Kidney epithelial cell (primary cell): Measurements from ENCODE around the gene DIP2C. TPM values are rescaled to one million over a fixed set of nuclear protein-coding genes. Genes with fewer than 3 reads are reported as not detected.

Experiments
- DNase-seq: peaks from one replicate; pipeline ENCODE4 v3.0.0-alpha.2; 2010; ENCODE audit warnings: low read depth
- H3K27me3 ChIP-seq: 2 replicates; pipeline ENCODE4 v1.6.0; 2011; ENCODE audit warnings: low read length; ENCODE audit not compliant: control insufficient read depth, insufficient read depth
- H3K36me3 ChIP-seq: 2 replicates; pipeline ENCODE4 v1.5.1; 2011; ENCODE audit warnings: low read length; ENCODE audit not compliant: control insufficient read depth, insufficient read depth
- H3K4me3 ChIP-seq: 2 replicates; pipeline ENCODE4 v1.5.1; 2011; ENCODE audit warnings: low read depth, mild to moderate bottlenecking, control low read depth, low read length
- total RNA-seq: library from RNA; depleted of rRNA; stranded (reverse); fragments of >200 nt; gene quantifications from 2 replicates; pipeline ENCODE4 v1.2.3, GENCODE V29; 2015
- TF ChIP-seq, protein P1 (sequence below): IDR thresholded peaks from 2 replicates; pipeline ENCODE4 v1.5.1; 2011; ENCODE audit warnings: mild to moderate bottlenecking, moderate library complexity, low read length, control low read depth, inconsistent platforms; ENCODE audit not compliant: insufficient read depth, poor library complexity, severe bottlenecking

Gene DIP2C
- total RNA-seq, 1 donor from 2014 or later = 19.2 TPM

DNA sequence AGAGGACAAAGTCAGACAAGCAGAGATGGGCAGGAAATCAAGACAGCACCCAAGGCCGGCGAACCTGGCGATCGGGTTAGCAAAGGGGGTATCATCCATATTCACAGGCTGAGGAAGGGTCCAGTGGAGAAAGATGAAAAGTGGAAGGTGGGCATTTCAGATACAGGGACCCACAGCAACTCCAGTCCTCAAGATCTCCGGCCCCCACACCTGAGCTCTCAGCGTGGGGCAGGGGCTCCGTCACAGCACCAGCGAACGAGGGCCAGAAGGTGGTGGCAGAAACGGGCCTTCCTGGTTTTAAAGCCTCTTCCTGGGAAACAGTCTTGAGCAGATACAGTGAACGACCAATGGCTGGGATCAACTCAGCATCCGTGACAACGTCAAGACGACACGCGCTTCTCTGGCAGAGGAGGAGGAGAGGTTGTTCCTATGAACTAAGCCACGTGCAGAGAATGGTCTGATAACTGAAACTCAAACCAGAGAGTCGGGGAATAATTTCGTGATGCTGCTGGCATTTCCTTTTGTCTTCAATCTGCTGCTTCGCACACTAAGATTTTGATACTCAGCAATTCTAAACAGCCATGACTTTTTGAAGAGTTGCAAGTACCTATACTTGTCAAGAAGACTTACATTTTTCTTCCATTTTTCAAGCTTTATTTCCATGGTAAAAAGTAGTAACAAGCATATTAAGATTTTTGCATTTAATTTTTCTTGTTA is 334.4 kb downstream of the DIP2C start:
- no peak overlapping the region for H3K4me3 ChIP-seq
- no peaks in the 10 kb centered on the region for H3K27me3 ChIP-seq
- TF ChIP-seq, protein P1, sequence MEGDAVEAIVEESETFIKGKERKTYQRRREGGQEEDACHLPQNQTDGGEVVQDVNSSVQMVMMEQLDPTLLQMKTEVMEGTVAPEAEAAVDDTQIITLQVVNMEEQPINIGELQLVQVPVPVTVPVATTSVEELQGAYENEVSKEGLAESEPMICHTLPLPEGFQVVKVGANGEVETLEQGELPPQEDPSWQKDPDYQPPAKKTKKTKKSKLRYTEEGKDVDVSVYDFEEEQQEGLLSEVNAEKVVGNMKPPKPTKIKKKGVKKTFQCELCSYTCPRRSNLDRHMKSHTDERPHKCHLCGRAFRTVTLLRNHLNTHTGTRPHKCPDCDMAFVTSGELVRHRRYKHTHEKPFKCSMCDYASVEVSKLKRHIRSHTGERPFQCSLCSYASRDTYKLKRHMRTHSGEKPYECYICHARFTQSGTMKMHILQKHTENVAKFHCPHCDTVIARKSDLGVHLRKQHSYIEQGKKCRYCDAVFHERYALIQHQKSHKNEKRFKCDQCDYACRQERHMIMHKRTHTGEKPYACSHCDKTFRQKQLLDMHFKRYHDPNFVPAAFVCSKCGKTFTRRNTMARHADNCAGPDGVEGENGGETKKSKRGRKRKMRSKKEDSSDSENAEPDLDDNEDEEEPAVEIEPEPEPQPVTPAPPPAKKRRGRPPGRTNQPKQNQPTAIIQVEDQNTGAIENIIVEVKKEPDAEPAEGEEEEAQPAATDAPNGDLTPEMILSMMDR = no peak
- no peak for DNase-seq
- H3K36me3 ChIP-seq = peaks cover 1% of the 10 kb centered on the region

DNA sequence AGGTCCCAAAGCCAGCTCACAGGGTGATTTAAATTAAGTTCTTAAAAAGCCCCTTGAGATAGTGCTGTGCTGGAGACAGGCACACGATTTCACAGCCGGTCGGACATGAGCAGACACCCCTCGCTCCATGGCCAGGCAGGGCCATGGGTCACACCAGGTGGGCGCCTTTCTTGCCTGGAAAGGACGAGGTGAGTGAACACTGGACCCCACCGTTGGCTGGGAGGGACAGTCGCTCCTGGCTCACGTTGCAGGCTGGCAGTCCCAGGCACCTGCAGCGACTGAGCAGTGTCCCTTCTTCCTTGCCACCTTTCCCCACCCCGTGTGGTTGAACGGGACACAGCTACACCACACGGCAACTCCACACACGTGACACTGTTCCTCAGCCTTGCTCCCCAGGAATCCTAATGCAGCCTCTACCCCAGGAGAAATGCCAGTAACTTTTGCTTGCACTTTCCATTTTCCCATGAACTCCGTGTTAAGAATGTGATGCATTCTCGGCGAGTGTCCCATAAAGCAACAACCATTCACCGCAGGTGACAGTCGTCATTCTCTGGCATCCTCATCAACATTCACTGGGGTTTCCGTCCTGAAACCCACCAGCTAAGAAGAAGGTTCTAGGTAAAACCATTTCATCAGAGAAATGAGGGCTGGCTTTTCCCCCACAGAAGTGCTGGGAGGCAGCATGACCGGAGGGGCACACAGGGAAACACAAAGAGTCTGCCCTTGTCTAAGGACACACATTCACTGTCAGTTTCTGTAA is 336.8 kb downstream of the DIP2C start:
- no peaks in the 10 kb centered on the region for H3K27me3 ChIP-seq
- TF ChIP-seq, protein P1 = no peak
- H3K36me3 ChIP-seq = peaks cover 1% of the 10 kb centered on the region
- H3K4me3 ChIP-seq = no peak overlapping the region
- no peak for DNase-seq

DNA sequence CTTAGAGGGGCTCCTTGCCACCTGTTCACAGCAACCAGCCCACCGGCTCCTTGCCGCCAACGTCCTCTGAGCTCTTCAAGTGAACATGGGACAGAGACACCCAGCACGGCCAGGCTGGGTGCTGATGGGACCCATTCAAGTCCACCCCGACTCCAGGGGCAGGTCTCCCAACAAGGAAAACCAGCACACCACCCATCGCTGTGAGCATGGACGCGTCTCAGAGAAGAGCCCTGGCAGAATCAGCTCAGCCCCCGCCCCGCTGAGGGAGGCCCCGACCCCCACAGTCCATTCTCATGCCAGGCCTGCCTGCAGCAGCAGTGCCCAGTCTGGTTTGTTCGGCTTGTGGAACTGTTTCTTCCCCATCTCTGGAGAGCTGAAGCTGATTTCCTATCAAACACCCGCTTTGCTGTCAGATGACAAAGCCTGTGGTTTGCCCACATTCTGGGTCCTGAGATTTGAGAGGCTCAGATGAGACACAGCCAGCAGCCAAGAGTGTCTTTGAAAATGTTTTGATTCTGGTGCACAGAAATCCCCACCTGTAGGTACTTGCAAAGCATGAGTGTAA is 337.6 kb downstream of the DIP2C start:
- no peaks in the 10 kb centered on the region for H3K27me3 ChIP-seq
- no peak for DNase-seq
- TF ChIP-seq, protein P1 = no peak
- H3K4me3 ChIP-seq = no peak overlapping the region
- H3K36me3 ChIP-seq = peaks cover 1% of the 10 kb centered on the region

DNA sequence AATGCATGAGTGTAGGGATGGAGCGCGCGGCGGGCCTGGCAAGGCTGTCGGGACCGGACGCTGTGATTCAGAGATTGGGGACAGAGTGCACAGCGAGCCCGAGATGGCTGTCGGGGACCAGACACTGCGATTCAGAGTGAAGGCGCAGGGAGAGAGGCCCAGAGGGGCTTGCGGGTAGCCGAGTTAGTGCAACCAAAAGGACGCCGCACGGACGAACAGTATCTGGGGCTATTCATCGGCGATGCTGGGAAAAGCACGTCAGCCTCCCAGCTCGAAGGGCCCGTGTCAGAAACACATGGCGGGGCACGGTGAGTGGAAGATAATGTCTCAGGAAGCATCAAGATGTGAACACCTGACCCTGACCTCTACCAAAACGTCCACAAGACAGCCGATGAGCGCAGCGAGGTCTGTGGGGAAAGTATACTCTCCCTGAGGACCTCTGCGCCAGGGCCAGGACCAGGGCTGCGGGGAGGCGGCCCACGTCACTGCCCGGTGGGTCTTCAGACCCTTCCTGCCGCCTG is 338.4 kb downstream of the DIP2C start:
- no peaks in the 10 kb centered on the region for H3K27me3 ChIP-seq
- no peak overlapping the region for H3K4me3 ChIP-seq
- DNase-seq = no peak
- no peaks in the 10 kb centered on the region for H3K36me3 ChIP-seq
- TF ChIP-seq, protein P1 = no peak

DNA sequence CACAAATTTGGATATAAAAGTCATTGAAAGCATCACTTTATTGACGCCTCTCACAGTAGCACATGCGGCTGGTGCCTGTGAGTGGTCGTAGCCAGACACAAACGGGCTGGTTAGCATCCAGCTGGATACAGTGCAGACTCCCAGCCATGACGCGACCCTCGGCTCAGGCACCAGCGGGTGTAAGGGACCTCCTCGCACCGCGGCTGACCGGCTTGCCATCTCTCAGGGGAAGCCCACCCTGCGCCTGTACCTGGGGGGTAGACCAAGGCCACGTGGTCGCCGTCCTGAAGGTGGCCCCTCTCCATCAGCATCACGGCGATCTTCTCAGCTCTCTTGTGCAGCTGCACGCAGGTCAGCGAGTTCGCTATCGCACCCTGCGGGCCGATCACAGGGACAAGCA is 340.4 kb downstream of the DIP2C start:
- no peaks in the 10 kb centered on the region for H3K36me3 ChIP-seq
- DNase-seq = no peak
- TF ChIP-seq, protein P1 = no peak
- H3K4me3 ChIP-seq = no peak overlapping the region
- H3K27me3 ChIP-seq = no peaks in the 10 kb centered on the region
